ENCODE data around the gene CIPC.

GRCh38 chr14:77097700-77098528 is at the start of gene CIPC:
- no peak for TF ChIP-seq CTCF (conservative IDR thresholded peaks at IDR 0.05; ENCODE audit: low read depth, low read length)
- no peak for TF ChIP-seq EZH2 (IDR thresholded peaks at IDR 0.05; ENCODE audit: borderline replicate concordance, low read depth, low read length, poor library complexity, severe bottlenecking)
